Measurements from ENCODE around the gene MTCH1.

GRCh38 chr6:36956446-36956820 lies 29.6 kb downstream of the MTCH1 start:
- TF ChIP-seq CTCF (IDR thresholded peaks at IDR 0.05) (no peak), EZH2 (IDR thresholded peaks at IDR 0.05) (no peak)
